NOMO-1 (cell line): ENCODE data around the gene GPR52.

Source experiments
- DNase-seq, 2 experiments: peaks; one replicate each; lab custom pipeline; 2025; ENCODE audit not compliant: unreplicated experiment in 2 of 2; lab: John Stamatoyannopoulos, UW

Gene GPR52

GRCh38 chr1:174465855-174466254 is 18.1 kb downstream of the GPR52 start:
- no peak for DNase-seq

- no peak for DNase-seq
These were observed 18.8 kb downstream of the GPR52 start for GRCh38 chr1:174466607-174467006.

DNA sequence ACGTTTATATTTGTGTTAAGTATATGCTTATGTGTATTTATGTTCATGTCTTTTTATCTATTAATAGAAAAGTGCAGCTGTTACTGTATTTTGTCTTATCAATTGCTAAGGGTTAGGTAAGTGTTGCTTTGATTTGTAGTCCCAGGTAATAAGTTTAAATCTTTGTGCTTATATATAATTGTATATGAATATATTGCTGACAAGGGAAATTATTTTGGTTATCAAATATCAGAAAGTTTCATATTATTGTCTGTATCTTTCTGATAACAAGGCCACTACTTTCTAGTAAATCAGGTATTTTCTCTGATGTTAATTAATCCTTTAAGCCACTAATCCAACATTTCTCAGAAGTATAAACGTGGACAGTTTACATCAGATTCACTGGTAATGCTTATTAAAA is 21.3 kb downstream of the GPR52 start:
- DNase-seq, result no peak

DNA sequence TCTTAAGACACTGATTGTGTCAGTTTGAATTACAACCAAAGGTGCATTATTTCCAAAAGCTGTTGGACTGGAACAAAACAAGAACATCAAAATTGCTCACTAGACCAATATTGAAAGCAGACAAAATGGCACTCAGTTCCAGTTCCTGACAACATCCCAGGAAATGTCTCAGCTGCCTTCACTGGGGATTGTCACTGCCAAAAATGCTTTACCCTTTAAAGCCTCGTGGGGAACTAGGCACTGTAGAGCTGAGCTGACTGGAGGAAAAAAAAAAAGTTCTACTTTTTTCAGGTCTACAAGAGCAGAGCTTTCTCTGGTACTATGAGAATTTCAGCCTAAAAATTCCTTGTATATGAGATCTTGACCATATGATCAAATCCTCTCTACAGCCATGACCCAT is 21.9 kb downstream of the GPR52 start:
- DNase-seq, result no peak

DNA sequence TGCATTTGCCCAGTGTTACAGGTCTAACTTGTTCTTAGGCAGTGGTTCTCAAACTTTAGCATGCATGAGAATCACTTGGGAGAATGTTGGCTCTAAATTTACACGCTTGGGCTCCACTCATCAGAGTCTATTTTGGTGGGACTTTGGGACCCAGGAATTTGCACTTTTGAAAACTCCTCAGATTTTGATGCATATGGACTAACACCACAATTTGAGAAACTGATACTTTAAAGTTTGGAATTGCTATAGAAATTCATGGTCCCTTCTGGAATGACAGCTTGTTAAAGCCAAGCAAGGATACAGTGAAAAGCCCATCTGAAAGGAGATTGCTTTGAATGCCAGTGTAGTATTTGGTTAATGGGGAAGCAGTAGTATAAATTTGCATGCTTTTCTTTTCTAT is 31.5 kb downstream of the GPR52 start:
- no peak for DNase-seq

- DNase-seq, result no peak
These were observed 32.6 kb downstream of the GPR52 start for GRCh38 chr1:174480324-174480723.

DNA sequence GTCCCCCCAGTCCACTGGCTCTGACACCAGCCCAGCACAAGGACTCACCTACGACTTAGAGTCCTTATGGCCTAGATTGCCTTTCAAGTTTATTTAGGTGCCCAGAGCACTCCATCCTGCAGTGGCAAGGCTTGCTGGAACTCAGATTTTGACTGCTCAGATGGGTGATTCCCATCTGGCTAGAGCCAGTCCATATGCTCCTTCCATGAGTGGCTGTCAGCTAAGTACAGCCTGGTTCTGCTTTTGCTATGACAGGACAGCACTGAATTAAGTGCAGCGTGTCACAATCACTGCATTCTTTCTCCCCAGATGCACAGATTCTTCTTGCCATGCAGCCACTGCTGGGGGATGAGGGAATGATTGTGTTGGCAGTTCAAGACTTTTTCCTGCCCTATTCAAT is 43.8 kb downstream of the GPR52 start:
- no peak for DNase-seq

GRCh38 chr1:174497478-174497877 is 49.7 kb downstream of the GPR52 start:
- no peak for DNase-seq
